Renal cortex interstitium (tissue), 11 donors: ENCODE results near the gene TELO2. TPM values are rescaled to one million over a fixed set of nuclear protein-coding genes. Genes with fewer than 3 reads are reported as not detected.

ENCODE experiments used
- DNase-seq, 11 donors: peaks; one replicate each; pipeline ENCODE4 v3.0.0-alpha.2; 2013; ENCODE audit warnings: low read depth in 9 of 11, low spot score in 4 of 11; ENCODE audit errors: extremely low read depth in 1 of 11
- polyA plus RNA-seq, 3 donors: library from polyadenylated mRNA; unstranded; fragments of 120-200 nt; gene quantifications; one replicate each; pipeline ENCODE4 v1.2.1, GENCODE V29; 2013; ENCODE audit not compliant: insufficient read length in 3 of 3

The TELO2 gene
- polyA plus RNA-seq, 3 donors, result 24.1 to 46.2 (median 38.0) TPM

DNA sequence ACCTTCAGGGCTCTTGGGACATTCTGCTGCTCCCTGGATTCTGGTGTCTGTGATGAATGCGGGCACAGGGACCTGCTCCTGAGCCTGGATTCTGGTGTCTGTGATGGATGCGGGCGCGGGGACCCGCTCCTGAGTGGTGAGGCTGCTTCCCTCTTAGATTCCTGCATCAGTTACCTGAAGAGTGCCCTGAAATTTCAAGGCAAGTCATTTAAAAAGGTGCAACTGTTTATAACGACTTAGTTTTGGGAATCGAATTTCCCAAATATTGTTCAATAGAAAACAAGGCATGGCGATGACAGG lies 47.3 kb downstream of the TELO2 start:
- DNase-seq, result no peak

- DNase-seq, result no peak
Measured at GRCh38 chr16:1541293-1542165, 48.4 kb downstream of the TELO2 start.

- DNase-seq, result no peak
Measured at GRCh38 chr16:1542166-1542500, 49.0 kb downstream of the TELO2 start.

- DNase-seq, result no peak
Measured at GRCh38 chr16:1542533-1542932, 49.4 kb downstream of the TELO2 start.

- DNase-seq, result no peak
Measured at GRCh38 chr16:1543085-1543896, 50.1 kb downstream of the TELO2 start.

DNA sequence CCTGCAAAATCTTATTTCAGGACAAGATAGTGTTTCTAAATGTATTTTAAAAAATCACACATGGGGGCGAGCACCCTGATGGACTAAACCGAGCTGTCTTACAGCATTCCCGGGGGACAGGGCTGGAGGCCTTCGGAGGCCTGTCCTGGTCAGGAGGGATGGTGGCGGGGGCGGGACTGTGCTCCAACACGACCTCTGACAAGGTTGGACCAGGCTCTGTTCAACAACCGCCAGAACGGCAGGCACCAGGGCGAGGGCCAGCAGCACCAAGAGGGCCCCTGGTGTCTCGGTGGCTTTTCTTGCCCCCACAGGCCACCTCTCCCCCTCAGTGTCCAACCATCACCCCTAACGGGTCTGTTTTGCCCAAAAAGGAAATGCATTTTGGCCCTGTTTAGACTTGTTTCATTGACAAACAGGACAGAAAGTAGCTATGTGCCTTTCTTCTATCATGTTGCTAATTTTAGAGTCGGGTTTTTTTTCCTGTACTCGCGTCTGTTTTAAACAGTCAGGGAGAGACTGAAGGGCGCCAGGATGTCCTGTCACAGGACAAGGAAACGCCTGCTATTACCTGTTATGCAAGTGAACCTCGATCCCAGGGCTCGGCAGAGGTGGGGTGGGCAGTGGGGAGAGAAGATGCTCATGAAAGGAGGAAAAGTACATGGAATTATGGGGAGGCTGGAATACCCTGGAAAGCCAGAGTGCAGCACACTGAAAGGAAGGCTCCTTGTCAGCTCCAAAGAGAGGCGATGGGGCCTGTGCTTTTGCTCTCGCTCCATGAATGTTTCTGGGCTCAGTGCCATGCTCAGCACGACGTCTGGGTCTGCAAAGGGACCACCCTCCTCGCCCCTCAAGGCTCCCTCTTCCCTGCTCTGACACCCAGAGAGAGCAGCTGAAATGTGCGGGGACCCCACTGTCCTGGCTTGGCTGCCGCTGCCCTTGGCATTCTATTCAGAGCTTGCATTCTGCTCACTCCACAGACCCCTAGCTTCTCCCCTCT lies 52.2 kb downstream of the TELO2 start:
- no peak for DNase-seq

DNA sequence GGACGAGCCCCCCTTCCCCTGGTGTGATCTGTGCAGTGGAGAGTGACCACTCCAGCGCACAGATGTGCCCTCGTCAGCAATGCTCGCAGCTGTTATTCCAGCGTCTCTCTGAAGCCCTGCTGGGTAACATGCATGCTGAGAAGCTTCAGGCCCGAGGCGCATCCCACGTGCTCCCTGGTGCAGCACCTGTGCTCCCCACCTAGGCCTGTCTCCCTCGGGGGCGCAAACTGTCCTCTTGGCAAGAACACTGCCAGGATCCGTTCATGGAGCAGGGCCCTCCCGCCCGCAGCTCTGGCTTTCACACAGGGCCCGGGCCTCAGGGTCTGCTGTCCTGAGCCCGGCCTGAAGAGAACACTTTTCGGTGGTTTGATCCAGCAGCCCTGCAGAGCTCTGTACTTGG lies 53.3 kb downstream of the TELO2 start:
- no peak for DNase-seq

DNA sequence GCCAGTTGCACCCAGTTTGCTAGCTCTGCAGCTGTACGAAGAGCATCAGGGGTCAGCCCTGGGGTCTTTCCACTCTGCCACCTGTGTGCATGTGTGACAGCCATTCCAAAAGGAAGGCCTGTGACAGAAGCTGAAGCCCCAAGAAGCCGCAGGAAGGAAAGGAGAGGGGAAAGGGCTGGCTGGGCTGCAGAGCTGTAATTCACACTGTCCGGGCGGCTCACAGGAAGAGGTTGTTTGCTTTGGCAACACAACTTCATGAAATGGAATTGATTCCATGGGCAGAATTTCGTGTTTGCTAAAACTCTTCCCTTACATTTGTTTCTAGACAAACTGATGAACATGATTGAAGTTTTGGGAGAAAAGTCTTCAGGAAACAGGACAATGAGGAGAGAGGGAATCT lies 55.1 kb downstream of the TELO2 start:
- no peak for DNase-seq

DNA sequence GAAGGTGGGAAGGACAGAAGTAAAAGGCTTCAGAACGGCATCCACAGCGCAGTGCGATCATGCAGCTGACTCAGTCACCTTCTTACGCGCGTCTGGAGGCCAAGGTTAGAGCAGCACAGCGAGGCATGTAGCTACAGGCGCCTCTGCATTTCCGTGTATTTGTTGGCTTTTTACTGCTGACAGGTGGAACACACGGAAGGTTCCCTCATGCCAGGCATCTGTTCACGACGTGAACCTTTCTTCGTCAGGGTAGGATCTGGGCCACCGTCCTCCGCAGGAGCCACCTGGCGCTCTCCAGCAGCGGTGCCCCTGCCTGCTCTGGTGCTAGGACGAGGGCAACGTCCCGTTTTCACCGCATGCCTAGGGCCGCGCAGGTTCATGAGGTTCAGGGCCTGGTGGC lies 55.6 kb downstream of the TELO2 start:
- no peak for DNase-seq

- no peak for DNase-seq
Measured at GRCh38 chr16:1550069-1550468, 56.9 kb downstream of the TELO2 start.

DNA sequence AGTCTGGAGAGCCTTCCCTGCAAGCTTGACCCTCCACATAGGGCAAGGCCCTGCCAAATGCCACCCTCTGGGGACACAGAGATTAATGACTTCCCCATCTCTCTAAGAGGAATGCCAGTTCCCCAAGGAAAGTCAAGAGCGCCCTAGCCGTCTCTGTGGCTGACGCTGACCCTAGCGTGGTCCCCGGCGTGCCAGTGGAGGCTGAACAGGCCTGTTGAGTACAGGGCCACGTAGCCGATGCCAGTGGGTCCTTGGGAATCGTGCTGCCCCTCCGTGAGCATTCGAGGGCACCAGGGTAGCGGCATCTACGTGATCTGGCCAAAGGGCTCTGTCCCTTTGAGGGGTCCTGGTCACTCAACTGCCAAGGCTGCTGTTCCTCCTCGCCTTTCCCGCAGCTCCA lies 57.5 kb downstream of the TELO2 start:
- no peak for DNase-seq

DNA sequence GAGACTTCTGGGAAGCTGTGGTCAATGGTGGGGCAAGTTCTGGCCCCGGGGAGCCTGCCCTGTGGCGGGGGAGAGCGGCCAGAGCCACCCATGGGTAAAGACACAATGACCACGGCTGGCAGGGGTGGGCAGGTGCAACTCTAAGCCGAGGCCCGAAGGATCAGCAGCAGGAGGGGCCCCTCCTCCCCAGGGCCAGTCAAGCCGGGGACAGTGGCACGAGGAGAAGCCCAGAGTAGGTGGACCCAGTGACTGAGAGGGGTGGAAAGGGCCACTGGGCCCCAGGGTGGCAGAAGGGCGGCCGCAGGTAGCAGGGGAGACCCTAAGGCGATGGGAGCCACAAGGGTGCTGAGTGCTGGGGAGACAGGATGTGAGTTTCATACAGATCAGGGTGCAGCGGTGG lies 58.0 kb downstream of the TELO2 start:
- no peak for DNase-seq

DNA sequence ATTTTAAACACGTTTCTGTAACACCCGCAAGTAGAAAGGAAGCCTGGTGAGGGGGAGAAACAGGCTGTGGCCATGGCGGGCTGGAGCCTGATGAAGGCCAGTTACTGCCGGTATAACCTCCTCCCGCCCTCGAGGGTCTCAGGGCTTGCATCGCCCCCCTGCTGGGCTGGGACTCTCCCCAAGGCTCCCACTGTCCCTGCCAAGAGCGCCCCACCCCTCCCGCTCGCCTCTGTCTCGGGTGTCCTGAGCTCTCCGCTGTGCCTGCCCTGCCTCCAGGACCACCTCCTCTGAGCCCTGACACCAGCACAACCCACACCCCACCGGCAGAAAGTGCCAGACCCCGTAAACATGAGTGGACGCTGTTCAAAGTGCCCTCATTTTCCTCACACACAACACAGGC lies 59.0 kb downstream of the TELO2 start:
- no peak for DNase-seq

DNA sequence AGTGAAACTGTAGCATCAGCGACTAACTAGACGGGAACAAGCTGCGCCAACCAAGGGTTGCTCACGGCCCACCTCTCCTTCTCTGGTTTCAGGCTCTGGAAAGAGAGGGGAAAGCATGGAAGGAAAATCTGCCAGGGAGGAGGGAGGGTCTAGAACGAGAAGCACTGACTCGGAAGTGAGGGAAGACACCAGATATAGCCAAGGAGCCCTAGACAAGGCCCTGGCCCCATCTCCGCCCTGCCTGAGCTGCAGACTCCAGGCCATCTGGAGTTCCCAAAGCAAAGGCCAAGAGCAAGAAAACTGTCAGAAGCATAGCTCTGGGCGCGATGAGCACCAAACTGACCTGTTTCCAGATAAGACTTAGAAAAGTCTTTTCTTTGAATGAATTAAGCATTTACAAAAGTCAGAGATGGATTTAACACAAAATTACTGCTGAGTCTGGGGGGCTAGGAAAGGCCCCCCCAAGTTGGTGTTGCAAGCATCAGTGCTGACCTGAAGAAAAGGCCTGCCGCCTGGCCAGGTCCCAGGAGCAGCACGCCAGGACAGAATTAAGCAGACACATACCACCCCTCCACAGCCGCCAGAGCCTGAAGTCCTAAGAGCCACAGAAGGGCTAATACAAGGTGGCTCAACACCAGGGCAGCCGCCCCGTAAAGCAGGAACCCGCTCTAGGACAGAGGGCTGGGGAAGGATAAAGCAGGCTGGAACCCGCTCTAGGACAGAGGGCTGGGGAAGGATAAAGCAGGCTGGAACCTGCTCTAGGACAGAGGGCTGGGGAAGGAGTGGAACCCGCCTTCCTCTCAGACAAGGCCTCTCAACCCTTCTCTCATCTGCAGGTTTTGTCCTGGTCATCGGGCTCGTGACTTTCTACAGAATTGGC lies 61.0 kb downstream of the TELO2 start:
- no peak for DNase-seq

- no peak for DNase-seq
Measured at GRCh38 chr16:1554826-1555445, 61.8 kb downstream of the TELO2 start.

- no peak for DNase-seq
Measured at GRCh38 chr16:1556254-1556653, 63.1 kb downstream of the TELO2 start.

GRCh38 chr16:1557074-1557473 lies 63.9 kb downstream of the TELO2 start:
- no peak for DNase-seq

- no peak for DNase-seq
Measured at GRCh38 chr16:1557576-1557975, 64.4 kb downstream of the TELO2 start.
